ENCODE measurements around the gene FAM163B. TPM values are rescaled to one million over a fixed set of nuclear protein-coding genes. Genes with fewer than 3 reads are reported as not detected.

The FAM163B gene
- total and polyA plus RNA-seq, 7 experiments from 2014 or later, result not detected

DNA sequence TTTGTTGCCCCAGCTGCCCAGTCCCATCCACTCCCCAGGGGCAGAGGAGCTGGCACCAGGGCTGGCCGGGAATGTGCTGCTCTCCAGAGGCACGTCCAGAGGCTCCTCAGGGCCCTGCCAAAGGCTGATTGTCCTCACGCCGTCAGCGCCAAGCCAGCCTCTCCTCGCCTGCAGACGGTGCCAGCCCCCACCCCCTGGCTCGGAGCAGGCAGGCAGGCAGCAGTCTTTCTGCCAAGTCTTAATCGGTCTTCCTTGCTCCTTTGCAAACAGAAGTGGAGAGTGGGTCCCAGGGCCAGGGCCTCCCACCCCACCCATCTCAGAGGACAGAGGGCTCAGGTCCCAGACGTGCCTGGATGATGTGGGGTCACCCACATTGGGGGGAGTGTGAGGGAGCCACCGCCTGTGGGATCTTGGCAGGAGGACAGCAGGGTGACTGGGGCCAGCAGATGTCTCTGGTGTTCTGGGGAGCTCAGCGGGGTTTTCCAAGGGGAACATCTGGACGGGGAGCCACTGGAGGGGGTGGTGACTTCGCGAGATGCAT lies 36.3 kb downstream of the FAM163B start:
- H3K9me3 ChIP-seq (ENCODE audit: control insufficient read depth in 2 of 3, low read length in 3 of 3), result no peaks in the 10 kb centered on the region
- no peaks in the 10 kb centered on the region for H3K4me1 ChIP-seq (ENCODE audit: control insufficient read depth in 2 of 2, insufficient read depth in 2 of 2, low read length in 2 of 2)
- Mint-ChIP-seq H3K9me3 (peaks cover 0 to 3% (median 0%) of the 10 kb centered on the region in 11 donors), H3K27me3 (peaks cover 2 to 21% (median 12%) of the 10 kb centered on the region in 5 donors), H3K4me3 (no peak overlapping the region), H3K36me3 (no peaks in the 10 kb centered on the region), H3K27ac (no peak overlapping the region), H3K4me1 (peaks cover 0 to 8% (median 7%) of the 10 kb centered on the region in 7 donors)
- ChIA-PET POLR2A (interaction anchor here (0.5 kb wide), 1 partner anchor 91 kb away, joined by 3 read pairs; no protein-coding TSS in a partner anchor), CTCF (no interaction called here)
- H3K36me3 ChIP-seq (ENCODE audit: control insufficient read depth in 2 of 3, insufficient read depth in 3 of 3, low read length in 3 of 3), result no peaks in the 10 kb centered on the region
- intact Hi-C loops (cut with micrococcal nuclease), result no loop called here
- no peak overlapping the region for H3K4me3 ChIP-seq (ENCODE audit: low read length)
- no peaks in the 10 kb centered on the region for H3K27me3 ChIP-seq (ENCODE audit: control insufficient read depth in 2 of 2, insufficient read depth in 2 of 2, low read length in 2 of 2)
- no peak for DNase-seq
- H3K27ac ChIP-seq (ENCODE audit: low read depth, low read length), result no peak overlapping the region
- ATAC-seq, result no peak

DNA sequence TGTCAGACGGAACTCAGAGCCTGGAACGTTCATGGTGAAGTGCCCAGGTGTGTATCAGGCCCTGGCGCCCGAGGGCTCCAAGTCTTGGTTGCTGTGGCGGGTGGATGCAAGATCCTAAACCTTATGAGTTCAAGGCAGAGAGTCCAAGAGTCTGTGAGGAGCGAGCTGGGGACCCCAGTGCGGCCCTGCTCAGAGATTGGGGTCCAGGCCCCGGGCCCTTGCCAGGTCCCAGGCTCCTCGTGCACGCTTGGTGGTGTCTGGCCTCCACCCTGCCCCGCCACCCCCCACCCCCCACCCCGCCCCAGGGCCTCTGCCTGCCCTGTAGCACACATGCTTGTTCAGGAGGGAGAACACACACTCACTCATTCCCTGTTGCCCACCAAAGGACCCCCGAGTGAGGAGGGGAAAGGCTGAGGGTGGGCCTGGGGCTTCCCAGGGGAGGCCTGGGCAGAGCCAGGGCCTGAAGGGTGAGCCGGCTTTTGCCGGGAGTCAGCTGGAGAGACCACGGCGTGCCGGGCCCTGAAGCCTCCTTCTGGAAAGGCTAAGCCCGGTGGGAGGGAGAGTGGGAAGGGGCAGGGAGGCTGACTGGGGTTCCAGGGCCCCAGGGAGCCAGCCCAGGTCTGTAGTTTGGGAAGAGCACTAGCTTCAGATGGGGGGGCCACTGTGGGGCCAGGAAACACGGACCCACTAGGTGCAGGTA lies 37.1 kb downstream of the FAM163B start:
- intact Hi-C loops (cut with micrococcal nuclease), result no loop called here
- H3K36me3 ChIP-seq (ENCODE audit: control insufficient read depth in 2 of 3, insufficient read depth in 3 of 3, low read length in 3 of 3), result no peaks in the 10 kb centered on the region
- Mint-ChIP-seq H3K27me3 (peaks cover 0 to 16% (median 7%) of the 10 kb centered on the region in 5 donors), H3K36me3 (no peaks in the 10 kb centered on the region), H3K4me3 (no peak overlapping the region), H3K4me1 (peaks cover 0 to 8% (median 7%) of the 10 kb centered on the region in 7 donors), H3K9me3 (peaks cover 0 to 3% (median 0%) of the 10 kb centered on the region in 11 donors), H3K27ac (no peak overlapping the region)
- no peaks in the 10 kb centered on the region for H3K27me3 ChIP-seq (ENCODE audit: control insufficient read depth in 2 of 2, insufficient read depth in 2 of 2, low read length in 2 of 2)
- ATAC-seq (no peak), DNase-seq (no peak)
- H3K9me3 ChIP-seq (ENCODE audit: control insufficient read depth in 2 of 3, low read length in 3 of 3), result no peaks in the 10 kb centered on the region
- H3K4me1 ChIP-seq (ENCODE audit: control insufficient read depth in 2 of 2, insufficient read depth in 2 of 2, low read length in 2 of 2), result no peaks in the 10 kb centered on the region
- ChIA-PET POLR2A (interaction anchor here (0.5 kb wide), 1 partner anchor 90 kb away, joined by 3 read pairs; no protein-coding TSS in a partner anchor), CTCF (no interaction called here)
- no peak overlapping the region for H3K27ac ChIP-seq (ENCODE audit: low read depth, low read length)
- H3K4me3 ChIP-seq (ENCODE audit: low read length), result no peak overlapping the region

DNA sequence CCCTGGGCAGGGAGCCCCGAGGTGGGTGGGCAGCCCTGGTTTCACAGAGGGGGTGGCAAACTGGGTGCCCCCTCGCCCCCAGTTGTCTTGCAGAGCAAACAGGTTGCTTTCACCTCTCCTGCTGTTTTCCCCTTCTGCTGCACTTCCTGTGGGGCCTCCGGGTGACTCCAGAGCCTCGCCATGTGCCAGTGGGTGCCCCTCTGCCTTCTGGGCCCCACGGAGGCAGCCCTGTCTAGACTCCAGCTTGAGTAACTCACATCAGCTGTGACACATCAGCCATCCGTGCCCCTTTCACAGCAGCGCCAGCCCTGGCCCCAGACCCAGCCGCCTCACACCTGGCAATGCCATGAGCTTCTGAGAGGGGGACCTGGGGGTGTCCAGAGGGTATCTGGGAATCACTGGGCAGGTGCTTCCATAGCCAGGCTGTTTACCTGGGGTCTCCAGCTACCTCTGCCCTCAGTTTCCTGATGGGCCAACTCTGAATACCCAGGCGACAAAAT lies 37.7 kb downstream of the FAM163B start:
- Histone ChIP-seq H3K9me3 (ENCODE audit: control insufficient read depth in 2 of 3, low read length in 3 of 3) (no peaks in the 10 kb centered on the region), H3K4me1 (ENCODE audit: control insufficient read depth in 2 of 2, insufficient read depth in 2 of 2, low read length in 2 of 2) (no peaks in the 10 kb centered on the region), H3K27me3 (ENCODE audit: control insufficient read depth in 2 of 2, insufficient read depth in 2 of 2, low read length in 2 of 2) (no peaks in the 10 kb centered on the region), H3K36me3 (ENCODE audit: control insufficient read depth in 2 of 3, insufficient read depth in 3 of 3, low read length in 3 of 3) (no peaks in the 10 kb centered on the region), H3K27ac (ENCODE audit: low read depth, low read length) (no peak overlapping the region), H3K4me3 (ENCODE audit: low read length) (no peak overlapping the region)
- ChIA-PET POLR2A (no interaction called here), CTCF (no interaction called here)
- intact Hi-C loops (cut with micrococcal nuclease), result no loop called here
- peaks cover 0 to 2% (median 1%) of the 10 kb centered on the region in 7 donors for H3K4me1 Mint-ChIP-seq
- no peak overlapping the region for H3K27ac Mint-ChIP-seq
- peaks cover 0 to under 1% (median 0%) of the 10 kb centered on the region in 11 donors for H3K9me3 Mint-ChIP-seq
- ATAC-seq (no peak), DNase-seq (no peak)
- H3K4me3 Mint-ChIP-seq, result no peak overlapping the region
- peaks cover 0 to 10% (median 1%) of the 10 kb centered on the region in 5 donors for H3K27me3 Mint-ChIP-seq
- H3K36me3 Mint-ChIP-seq, result no peaks in the 10 kb centered on the region

DNA sequence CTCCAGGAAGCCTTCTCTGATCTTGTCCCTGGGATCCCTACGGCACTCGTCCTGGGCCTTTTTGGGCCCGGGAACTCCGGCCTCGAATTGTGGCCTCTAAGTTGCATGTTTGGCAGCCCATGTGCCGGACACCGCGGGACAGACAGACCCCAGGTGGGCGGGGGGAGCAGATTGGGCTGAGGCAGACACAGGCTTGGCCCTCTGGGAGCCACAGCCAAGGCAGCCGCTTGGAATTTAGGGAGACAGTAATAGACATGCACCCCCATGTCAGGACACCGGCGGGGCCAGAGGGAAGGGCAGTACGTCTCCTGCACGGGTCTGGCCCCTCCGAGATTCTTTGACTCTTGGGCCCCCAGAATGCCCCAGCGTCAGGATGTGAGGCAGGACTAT lies 38.5 kb downstream of the FAM163B start:
- Mint-ChIP-seq H3K27me3 (peaks cover 0 to 4% (median 0%) of the 10 kb centered on the region in 5 donors), H3K4me3 (no peak overlapping the region), H3K36me3 (no peaks in the 10 kb centered on the region), H3K27ac (no peak overlapping the region), H3K4me1 (no peaks in the 10 kb centered on the region), H3K9me3 (no peaks in the 10 kb centered on the region)
- no peaks in the 10 kb centered on the region for H3K27me3 ChIP-seq (ENCODE audit: control insufficient read depth in 2 of 2, insufficient read depth in 2 of 2, low read length in 2 of 2)
- intact Hi-C loops (cut with micrococcal nuclease), result no loop called here
- no peaks in the 10 kb centered on the region for H3K4me1 ChIP-seq (ENCODE audit: control insufficient read depth in 2 of 2, insufficient read depth in 2 of 2, low read length in 2 of 2)
- CTCF ChIA-PET, result interaction anchor here (0.6 kb wide), 1 partner anchor 11 kb away, joined by 3 read pairs; no protein-coding TSS in a partner anchor
- ATAC-seq (no peak), DNase-seq (no peak)
- no peak overlapping the region for H3K4me3 ChIP-seq (ENCODE audit: low read length)
- H3K27ac ChIP-seq (ENCODE audit: low read depth, low read length), result no peak overlapping the region
- no peaks in the 10 kb centered on the region for H3K9me3 ChIP-seq (ENCODE audit: control insufficient read depth in 2 of 3, low read length in 3 of 3)
- POLR2A ChIA-PET, result no interaction called here
- no peaks in the 10 kb centered on the region for H3K36me3 ChIP-seq (ENCODE audit: control insufficient read depth in 2 of 3, insufficient read depth in 3 of 3, low read length in 3 of 3)

DNA sequence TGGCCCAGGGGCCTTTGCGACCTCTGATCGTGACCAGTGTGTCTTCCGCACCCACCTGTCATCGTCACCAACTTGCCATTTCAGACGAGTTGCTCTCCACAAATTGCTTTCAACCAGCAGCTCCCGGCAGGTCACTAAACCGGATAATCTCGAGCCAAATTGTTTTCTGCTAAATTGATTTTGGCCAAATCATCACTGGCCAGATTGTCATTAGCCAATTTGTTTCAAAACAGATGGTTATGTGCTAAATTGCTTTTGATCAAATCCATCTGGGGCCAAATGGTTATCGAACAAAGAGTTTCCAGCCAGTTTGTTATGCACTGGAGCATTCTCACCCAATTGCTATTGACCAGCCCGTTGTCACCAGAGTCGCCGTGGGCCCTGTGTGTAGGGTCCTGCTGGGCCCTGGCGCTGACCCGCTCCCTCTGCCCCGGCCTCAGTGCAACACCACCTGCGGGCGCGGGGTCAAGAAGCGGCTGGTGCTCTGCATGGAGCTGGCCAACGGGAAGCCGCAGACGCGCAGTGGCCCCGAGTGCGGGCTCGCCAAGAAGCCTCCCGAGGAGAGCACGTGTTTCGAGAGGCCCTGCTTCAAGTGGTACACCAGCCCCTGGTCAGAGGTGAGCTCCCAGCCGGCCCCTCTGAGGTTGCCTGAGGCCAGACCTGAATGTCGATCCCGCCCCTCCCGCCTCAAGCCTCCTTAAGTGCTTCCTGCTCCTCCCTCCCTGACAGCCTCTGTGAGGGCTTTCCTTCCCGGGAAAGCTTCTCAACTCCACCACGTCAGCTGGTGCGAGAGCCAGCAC lies 39.1 kb downstream of the FAM163B start:
- POLR2A ChIA-PET, result no interaction called here
- H3K9me3 ChIP-seq (ENCODE audit: control insufficient read depth in 2 of 3, low read length in 3 of 3), result no peaks in the 10 kb centered on the region
- H3K36me3 ChIP-seq (ENCODE audit: control insufficient read depth in 2 of 3, insufficient read depth in 3 of 3, low read length in 3 of 3), result no peaks in the 10 kb centered on the region
- H3K27ac Mint-ChIP-seq, result no peak overlapping the region
- H3K27me3 Mint-ChIP-seq, result no peaks in the 10 kb centered on the region
- H3K27ac ChIP-seq (ENCODE audit: low read depth, low read length), result no peak overlapping the region
- H3K9me3 Mint-ChIP-seq, result no peaks in the 10 kb centered on the region
- H3K27me3 ChIP-seq (ENCODE audit: control insufficient read depth in 2 of 2, insufficient read depth in 2 of 2, low read length in 2 of 2), result no peaks in the 10 kb centered on the region
- CTCF ChIA-PET, result interaction anchor here (0.6 kb wide), 1 partner anchor 12 kb away, joined by 3 read pairs; no protein-coding TSS in a partner anchor
- no peak for DNase-seq
- H3K4me1 Mint-ChIP-seq, result no peaks in the 10 kb centered on the region
- H3K4me1 ChIP-seq (ENCODE audit: control insufficient read depth in 2 of 2, insufficient read depth in 2 of 2, low read length in 2 of 2), result no peaks in the 10 kb centered on the region
- H3K4me3 Mint-ChIP-seq, result no peak overlapping the region
- no peak for ATAC-seq
- intact Hi-C loops (cut with micrococcal nuclease), result no loop called here
- no peak overlapping the region for H3K4me3 ChIP-seq (ENCODE audit: low read length)
- H3K36me3 Mint-ChIP-seq, result no peaks in the 10 kb centered on the region

DNA sequence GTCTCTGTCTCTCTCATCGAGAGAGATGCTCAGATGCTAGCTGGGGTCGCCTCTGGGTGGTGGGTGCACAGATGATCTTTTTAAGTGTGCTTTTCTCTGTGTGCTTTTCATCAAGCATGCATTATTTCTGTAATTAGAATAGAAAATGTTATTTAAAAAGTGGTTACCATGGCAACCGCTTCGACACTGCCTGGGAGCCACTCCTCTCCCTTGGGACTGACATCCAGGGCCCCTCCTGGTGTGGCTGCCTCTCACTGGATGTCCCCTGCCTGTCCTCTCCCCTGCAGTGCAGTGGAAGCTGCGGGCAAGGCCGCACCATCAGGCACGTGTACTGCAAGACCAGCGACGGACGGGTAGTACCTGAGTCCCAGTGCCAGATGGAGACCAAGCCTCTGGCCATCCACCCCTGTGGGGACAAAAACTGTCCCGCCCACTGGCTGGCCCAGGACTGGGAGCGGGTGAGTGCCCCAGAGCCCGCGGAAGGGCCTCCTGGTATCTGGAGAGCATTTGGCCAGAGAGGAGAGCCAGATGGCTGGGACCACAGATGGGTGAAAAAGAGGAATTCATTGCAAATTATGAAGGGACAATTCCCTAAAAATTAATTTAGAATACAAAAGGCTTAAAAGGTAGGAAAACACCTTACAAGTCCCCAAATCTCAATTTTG lies 39.9 kb downstream of the FAM163B start:
- Histone ChIP-seq H3K4me1 (ENCODE audit: control insufficient read depth in 2 of 2, insufficient read depth in 2 of 2, low read length in 2 of 2) (no peaks in the 10 kb centered on the region), H3K36me3 (ENCODE audit: control insufficient read depth in 2 of 3, insufficient read depth in 3 of 3, low read length in 3 of 3) (no peaks in the 10 kb centered on the region), H3K27ac (ENCODE audit: low read depth, low read length) (no peak overlapping the region), H3K4me3 (ENCODE audit: low read length) (no peak overlapping the region), H3K27me3 (ENCODE audit: control insufficient read depth in 2 of 2, insufficient read depth in 2 of 2, low read length in 2 of 2) (no peaks in the 10 kb centered on the region), H3K9me3 (ENCODE audit: control insufficient read depth in 2 of 3, low read length in 3 of 3) (no peaks in the 10 kb centered on the region)
- no peaks in the 10 kb centered on the region for H3K36me3 Mint-ChIP-seq
- POLR2A ChIA-PET, result interaction anchor here (0.7 kb wide), 1 partner anchor 1156 kb away, joined by 3 read pairs; no protein-coding TSS in a partner anchor
- intact Hi-C loops (cut with micrococcal nuclease), result no loop called here
- H3K9me3 Mint-ChIP-seq, result no peaks in the 10 kb centered on the region
- H3K27me3 Mint-ChIP-seq, result no peaks in the 10 kb centered on the region
- no peak for DNase-seq
- no peak for ATAC-seq
- no peaks in the 10 kb centered on the region for H3K4me1 Mint-ChIP-seq
- no peak overlapping the region for H3K4me3 Mint-ChIP-seq
- CTCF ChIA-PET, result no interaction called here
- peak overlapping the region in 1 of 9 donors; percentile 65 for H3K27ac Mint-ChIP-seq
